Cerebellar nuclear complex (tissue), 1 donor: ENCODE results near the gene LMAN2L.
A peak's percentile ranks its signal among the peaks of the same experiment; 100 is the strongest.
"Not testable (repeated sequence)": the region's sequence is repeated elsewhere in the genome, so short reads cannot be mapped to it uniquely, and the experiment has no call there.

Source experiments
- DNase-seq, 2 experiments: peaks; one replicate each; lab custom pipeline; 2025; lab: John Stamatoyannopoulos, UW

Gene LMAN2L

GRCh38 chr2:96687711-96688640, 51.9 kb downstream of the LMAN2L start:
- DNase-seq = no peak

- no peak for DNase-seq
Measured at GRCh38 chr2:96687266-96687665, 52.6 kb downstream of the LMAN2L start.

GRCh38 chr2:96685577-96686459, 54.0 kb downstream of the LMAN2L start:
- DNase-seq = peak in 1 of 2 experiments; percentile 12

GRCh38 chr2:96684883-96685576, 54.8 kb downstream of the LMAN2L start:
- no peak for DNase-seq

- no peak for DNase-seq
Measured at GRCh38 chr2:96683972-96684820, 55.7 kb downstream of the LMAN2L start.

- DNase-seq = no peak
Measured at GRCh38 chr2:96683307-96683706, 56.6 kb downstream of the LMAN2L start.

- DNase-seq = no peak
Measured at GRCh38 chr2:96681540-96681939, 58.3 kb downstream of the LMAN2L start.

GRCh38 chr2:96680561-96681141, 59.2 kb downstream of the LMAN2L start:
- DNase-seq = no peak

- no peak for DNase-seq
Measured at GRCh38 chr2:96679848-96680247, 60.0 kb downstream of the LMAN2L start.

- no peak for DNase-seq
Measured at GRCh38 chr2:96669539-96670215, 70.2 kb downstream of the LMAN2L start.

- no peak for DNase-seq
Measured at GRCh38 chr2:96668771-96669170, 71.1 kb downstream of the LMAN2L start.

GRCh38 chr2:96665717-96666116, 74.1 kb downstream of the LMAN2L start:
- not testable (repeated sequence) for DNase-seq

- DNase-seq = no peak
Measured at GRCh38 chr2:96665083-96665569, 74.7 kb downstream of the LMAN2L start.

GRCh38 chr2:96664366-96664925, 75.4 kb downstream of the LMAN2L start:
- DNase-seq = no peak

GRCh38 chr2:96663829-96664228, 76.0 kb downstream of the LMAN2L start:
- no peak for DNase-seq

GRCh38 chr2:96663177-96663576, 76.7 kb downstream of the LMAN2L start:
- DNase-seq = no peak

- no peak for DNase-seq
Measured at GRCh38 chr2:96662360-96662759, 77.5 kb downstream of the LMAN2L start.

- DNase-seq = no peak
Measured at GRCh38 chr2:96661324-96661723, 78.5 kb downstream of the LMAN2L start.

GRCh38 chr2:96656540-96656939, 83.3 kb downstream of the LMAN2L start:
- DNase-seq = no peak
